ENCODE results near the gene PPFIA3.

DNA sequence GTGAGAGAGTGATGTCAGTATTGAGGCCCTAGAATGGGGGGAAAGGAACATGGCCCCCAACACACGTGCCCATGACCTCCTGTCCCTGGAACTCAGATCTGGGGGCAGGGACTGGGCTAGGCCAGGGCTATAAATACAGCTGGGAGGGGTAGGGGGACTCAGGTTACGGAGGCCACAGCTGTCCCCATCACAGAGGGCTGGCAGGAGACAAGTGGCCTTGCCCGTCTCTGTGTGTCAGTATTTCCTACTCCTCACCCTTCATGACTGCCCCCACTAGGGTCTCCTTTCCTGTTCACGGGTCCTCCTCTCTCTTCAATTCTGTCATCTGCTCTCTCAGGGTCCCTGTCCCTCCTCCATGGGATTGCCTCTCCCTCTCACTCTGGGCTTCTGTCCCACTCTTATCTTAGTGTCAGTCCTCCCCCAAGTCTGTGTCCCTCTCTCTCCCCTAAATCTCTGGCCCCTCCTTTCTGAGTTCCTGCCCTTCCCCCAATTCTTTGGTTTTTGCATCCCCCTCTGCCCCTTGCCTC is 36.5 kb downstream of the PPFIA3 start:
- TF ChIP-seq, protein P1, sequence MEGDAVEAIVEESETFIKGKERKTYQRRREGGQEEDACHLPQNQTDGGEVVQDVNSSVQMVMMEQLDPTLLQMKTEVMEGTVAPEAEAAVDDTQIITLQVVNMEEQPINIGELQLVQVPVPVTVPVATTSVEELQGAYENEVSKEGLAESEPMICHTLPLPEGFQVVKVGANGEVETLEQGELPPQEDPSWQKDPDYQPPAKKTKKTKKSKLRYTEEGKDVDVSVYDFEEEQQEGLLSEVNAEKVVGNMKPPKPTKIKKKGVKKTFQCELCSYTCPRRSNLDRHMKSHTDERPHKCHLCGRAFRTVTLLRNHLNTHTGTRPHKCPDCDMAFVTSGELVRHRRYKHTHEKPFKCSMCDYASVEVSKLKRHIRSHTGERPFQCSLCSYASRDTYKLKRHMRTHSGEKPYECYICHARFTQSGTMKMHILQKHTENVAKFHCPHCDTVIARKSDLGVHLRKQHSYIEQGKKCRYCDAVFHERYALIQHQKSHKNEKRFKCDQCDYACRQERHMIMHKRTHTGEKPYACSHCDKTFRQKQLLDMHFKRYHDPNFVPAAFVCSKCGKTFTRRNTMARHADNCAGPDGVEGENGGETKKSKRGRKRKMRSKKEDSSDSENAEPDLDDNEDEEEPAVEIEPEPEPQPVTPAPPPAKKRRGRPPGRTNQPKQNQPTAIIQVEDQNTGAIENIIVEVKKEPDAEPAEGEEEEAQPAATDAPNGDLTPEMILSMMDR (conservative IDR thresholded peaks at IDR 0.05; ENCODE audit: low read depth in 2 of 2), result no peak
- TF ChIP-seq EZH2 (IDR thresholded peaks at IDR 0.05; ENCODE audit: low read depth, unreplicated experiment) (no peak), POLR2AphosphoS5 (IDR thresholded peaks at IDR 0.05; ENCODE audit: low read depth) (no peak), STAT1 (IDR thresholded peaks at IDR 0.05; ENCODE audit: unreplicated experiment) (no peak), CREB1 (CRISPR knock-in tag; IDR thresholded peaks at IDR 0.05; ENCODE audit: low read depth) (no peak), EZH2phosphoT487 (IDR thresholded peaks at IDR 0.05; ENCODE audit: unreplicated experiment) (no peak), JUNB (IDR thresholded peaks at IDR 0.05; ENCODE audit: unreplicated experiment) (no peak)
- TF ChIP-seq, protein P2, sequence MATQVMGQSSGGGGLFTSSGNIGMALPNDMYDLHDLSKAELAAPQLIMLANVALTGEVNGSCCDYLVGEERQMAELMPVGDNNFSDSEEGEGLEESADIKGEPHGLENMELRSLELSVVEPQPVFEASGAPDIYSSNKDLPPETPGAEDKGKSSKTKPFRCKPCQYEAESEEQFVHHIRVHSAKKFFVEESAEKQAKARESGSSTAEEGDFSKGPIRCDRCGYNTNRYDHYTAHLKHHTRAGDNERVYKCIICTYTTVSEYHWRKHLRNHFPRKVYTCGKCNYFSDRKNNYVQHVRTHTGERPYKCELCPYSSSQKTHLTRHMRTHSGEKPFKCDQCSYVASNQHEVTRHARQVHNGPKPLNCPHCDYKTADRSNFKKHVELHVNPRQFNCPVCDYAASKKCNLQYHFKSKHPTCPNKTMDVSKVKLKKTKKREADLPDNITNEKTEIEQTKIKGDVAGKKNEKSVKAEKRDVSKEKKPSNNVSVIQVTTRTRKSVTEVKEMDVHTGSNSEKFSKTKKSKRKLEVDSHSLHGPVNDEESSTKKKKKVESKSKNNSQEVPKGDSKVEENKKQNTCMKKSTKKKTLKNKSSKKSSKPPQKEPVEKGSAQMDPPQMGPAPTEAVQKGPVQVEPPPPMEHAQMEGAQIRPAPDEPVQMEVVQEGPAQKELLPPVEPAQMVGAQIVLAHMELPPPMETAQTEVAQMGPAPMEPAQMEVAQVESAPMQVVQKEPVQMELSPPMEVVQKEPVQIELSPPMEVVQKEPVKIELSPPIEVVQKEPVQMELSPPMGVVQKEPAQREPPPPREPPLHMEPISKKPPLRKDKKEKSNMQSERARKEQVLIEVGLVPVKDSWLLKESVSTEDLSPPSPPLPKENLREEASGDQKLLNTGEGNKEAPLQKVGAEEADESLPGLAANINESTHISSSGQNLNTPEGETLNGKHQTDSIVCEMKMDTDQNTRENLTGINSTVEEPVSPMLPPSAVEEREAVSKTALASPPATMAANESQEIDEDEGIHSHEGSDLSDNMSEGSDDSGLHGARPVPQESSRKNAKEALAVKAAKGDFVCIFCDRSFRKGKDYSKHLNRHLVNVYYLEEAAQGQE (IDR thresholded peaks at IDR 0.05; ENCODE audit: unreplicated experiment), result no peak
